Renal cortical epithelial cell (primary cell): ENCODE data around the gene ARHGAP15. TPM values are rescaled to one million over a fixed set of nuclear protein-coding genes. Genes with fewer than 3 reads are reported as not detected.

Experiments used
- DNase-seq: peaks from one replicate; pipeline ENCODE4 v3.0.0-alpha.2; 2011; ENCODE audit warnings: low read depth
- total RNA-seq: library from RNA; depleted of rRNA; stranded (reverse); fragments of >200 nt; gene quantifications from 2 replicates; pipeline ENCODE4 v1.2.3, GENCODE V29; 2014

The ARHGAP15 gene
- total RNA-seq, 1 donor from 2014 or later, result not detected

DNA sequence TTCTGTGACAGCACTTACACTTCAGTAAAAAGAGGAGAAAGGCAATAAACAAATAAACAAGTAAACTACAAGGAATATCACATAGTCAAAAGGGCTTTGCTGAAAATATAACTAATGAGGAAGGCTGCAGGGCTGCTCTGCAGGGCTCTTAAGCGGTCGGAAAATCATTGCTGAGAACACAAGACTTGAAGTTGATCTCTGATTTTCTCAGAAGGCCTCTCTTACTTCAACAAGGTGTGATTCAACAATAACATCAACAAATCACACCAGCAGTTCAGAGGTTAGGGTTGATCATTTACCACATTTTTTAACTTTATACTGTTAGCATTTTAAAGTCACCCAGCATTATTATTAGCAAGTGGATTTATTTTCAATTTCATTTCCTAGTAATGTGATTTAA is 215.6 kb downstream of the ARHGAP15 start:
- DNase-seq, result peak; percentile 90

DNA sequence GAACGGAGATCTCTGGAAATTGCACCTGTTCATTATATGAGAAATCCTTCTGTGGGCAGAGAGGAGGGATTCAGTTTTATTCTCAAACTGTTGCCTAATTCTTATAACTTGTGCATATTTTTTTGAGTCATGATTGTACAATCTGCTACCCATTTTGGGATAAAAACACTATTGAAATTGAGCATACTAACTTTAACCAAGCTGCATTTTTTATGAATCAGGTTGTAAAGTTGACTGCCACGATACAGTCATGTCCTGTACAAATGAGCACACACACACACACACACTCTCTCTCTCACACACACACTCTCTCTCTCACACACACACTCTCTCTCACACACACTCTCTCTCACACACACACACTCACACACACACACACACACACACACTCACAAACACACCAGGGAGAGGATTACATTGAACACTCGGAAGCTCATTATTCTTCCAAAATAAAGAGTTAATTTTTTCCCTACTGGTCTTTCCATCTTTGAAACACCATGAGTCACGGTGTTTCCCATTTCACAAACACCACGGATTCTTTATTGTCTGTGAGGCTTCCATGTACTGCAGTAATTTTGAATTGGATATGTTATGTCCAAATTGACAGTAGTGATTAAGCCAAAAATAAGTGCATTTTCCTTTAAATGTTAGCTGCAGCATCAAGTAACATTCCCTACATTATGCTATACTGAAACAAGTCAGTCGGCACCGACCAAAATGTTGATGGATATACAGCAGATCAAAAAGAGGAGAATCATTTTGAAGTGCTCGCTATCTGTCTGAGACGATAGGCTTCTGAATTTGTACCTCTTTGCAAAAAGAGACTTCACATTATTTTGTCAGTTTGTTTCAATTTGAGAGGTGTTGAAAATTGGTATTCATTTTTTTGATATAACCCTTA is 216.9 kb downstream of the ARHGAP15 start:
- peak; percentile 51 for DNase-seq

DNA sequence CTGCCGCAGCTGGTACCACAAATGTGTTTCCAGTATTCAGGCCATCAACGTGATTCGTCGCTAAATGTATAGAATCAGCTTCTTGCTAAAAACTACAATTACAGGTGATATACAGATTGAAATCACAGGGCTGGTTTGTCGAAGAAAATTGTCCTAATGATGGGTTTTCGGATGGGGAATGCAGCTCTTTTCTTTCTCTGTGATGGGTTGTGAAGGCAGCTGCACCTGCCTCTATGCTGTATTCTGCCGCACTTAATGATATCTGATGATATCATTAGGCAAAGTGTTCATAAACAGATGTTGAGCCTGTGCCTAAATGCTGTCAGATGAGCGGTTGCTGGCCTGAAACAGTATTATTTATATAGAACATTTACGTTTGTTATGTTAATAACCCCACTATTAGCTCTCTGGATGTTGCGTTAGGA is 218.1 kb downstream of the ARHGAP15 start:
- DNase-seq, result no peak

DNA sequence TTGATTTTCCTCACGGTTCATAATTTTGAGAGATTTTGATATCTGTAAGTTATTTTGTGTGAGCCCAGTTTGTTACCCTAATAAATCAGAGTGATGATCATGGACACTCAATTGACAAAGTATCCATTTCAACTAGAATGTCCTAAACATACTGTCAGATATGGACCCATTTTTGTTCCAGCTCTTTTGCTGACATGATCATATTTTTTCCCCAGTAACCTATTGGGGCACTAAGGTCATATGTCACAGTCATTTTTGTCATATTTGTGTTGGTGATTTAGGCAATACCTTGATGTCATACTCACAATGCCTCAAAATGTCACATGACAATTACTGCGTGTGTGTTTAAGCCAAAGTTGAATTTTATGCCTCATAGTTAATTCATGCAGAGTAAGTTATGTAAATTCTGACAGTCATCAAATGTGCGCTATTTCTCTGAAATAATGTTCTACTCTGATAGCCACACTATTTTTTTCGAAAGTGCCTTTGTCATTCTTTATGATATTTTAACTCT is 218.7 kb downstream of the ARHGAP15 start:
- no peak for DNase-seq

DNA sequence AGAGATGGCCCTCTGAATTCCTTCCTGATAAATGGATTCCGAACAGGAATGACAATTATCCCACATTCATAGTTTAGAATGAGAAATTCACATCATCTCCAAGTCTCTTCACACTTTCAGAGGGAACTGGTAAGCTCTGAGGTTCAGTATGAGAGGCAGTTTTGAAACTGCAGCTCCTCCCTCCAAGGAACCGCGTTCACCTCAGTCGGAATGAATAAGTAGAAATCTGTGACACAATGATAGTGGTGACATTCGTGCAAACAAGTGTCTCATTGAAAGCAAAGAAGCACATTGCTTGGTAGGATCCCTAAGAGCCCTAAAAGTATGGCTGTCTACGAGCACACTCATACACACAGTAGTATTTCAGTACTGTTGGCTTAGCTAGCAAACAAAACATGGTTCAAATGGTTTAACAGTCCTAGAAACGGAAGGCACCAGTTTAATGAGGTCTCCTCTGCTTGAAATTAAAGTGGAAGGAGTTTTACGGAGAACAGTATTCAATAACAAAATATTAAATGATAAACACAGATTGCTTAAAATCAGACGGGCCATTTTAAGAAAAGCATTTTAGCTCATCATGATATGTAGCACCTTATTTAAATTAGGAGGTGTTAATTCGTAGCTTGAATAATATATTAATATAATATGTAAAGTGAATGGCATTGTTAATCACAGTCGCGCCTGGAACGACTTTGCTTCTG is 225.0 kb downstream of the ARHGAP15 start:
- DNase-seq, result no peak

DNA sequence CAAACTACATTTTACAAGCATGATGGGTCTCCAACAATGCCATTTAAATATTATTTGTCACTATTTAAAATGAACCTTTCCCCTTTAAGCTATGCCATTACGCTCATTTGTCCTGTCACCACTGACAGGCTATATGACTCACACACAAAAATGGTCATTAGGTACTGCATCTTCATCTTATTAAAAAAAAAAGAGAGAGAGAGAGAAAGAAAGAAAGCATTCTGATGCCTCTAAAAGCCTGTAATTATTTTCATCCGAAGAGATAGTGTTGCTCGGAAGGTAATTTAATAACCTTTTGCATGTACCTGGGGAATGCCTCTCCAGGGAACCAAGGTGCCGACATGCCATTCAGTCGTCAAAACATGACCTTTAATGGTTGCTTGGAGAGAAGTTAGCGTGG is 226.7 kb downstream of the ARHGAP15 start:
- no peak for DNase-seq

DNA sequence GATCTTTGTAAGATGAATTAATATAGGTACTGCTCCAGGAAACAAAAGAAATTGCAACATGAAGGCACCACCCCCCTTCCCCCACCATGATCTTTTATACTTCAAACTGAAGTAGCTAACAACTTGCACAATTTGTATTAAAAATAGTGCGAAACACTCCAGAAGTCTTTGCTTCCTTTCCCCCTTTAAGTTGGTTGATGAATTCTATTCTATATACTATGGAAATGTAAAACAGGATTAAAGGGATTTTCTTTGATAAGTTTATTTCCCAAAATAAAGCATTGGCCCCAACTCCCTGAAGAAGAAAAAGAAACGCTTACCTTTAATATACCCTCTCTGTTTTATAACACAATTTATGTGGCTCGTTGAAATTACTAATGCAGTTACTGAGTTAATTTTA is 227.1 kb downstream of the ARHGAP15 start:
- no peak for DNase-seq

DNA sequence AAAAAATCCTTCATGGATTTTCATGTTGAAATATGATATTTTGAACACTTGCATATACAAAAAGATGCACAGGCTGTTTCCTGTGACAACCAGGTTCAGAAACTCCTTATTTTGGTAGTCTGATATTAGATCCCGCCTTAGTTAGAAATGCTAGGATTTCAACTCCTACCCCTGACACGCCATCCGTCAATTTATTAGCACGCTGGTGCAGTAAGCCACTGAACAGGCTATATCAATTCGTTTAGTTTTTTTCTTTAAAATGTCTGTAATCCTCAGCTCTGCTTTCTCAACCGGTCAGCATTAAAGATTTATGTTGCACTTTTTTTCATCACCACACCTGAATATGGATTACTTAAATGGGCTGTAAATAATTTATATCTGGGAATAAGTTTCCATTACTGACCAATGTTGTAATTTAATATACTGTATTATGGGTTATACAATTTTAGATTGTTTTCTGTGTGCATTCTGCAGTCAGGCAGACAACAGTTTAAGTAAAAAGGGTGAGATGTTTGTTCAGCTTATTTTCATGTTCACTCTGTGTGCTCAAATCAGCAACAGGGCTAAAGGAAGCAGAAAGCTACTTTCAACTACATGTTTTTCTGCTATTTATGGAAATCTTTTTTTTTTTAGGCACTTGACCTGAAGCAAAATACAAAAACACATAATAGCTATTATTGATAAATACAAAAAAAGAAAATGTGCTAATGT is 227.7 kb downstream of the ARHGAP15 start:
- DNase-seq, result no peak

DNA sequence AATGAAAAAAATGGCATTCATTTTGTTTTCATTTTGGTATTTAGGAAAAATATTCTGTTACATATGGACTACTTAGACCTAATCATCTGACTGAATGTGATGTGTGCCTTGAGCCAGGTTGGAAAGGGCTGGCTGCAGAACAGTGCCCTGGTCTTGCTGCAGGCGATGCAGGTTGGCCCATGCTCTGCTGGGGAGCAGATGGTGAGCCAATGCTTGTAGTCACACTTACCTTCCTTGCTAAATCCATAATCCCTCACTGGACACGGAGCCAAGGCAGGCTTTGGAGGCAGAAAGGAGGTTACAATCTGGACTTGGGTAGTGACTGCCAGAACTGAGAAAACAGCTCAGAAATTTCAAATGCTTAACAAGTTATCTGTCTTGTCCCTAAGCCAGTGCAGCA is 228.7 kb downstream of the ARHGAP15 start:
- DNase-seq, result no peak

DNA sequence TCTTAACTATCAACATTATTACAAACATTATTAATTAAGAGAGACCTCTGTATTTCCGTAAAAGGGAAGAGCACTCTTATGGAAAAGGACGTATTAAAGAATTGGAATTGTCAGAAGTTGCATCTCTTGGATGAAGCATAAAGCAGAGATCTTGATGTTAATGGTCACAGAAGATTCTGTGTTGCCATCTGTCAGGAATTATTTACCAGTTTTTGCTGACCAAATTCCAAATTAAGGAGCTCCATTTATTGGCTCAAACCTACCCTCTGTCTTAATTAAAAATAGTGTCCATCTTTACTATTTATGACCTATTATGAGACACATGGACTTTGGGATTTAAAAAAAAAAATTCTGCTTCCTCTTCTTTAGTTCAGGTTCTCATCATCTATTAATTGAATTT is 232.1 kb downstream of the ARHGAP15 start:
- DNase-seq, result no peak

DNA sequence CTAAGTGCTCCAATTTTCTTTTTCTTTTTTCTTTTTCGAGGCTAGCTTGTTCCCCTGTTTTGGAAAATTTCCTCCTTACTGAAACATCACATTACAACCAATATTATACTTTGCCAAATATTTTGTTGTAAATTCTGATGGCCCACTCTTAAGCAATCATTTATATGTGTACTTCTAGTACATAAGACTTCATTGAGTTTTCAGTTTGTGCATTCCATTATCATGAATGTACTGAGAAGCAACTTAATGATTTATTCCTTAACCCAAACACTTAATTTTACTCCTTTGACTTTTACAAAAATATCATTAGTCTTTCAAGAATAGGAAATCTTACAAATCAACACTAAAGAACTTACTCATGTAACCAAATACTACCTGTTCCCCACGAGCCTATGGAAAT is 242.4 kb downstream of the ARHGAP15 start:
- peak; percentile 57 for DNase-seq

DNA sequence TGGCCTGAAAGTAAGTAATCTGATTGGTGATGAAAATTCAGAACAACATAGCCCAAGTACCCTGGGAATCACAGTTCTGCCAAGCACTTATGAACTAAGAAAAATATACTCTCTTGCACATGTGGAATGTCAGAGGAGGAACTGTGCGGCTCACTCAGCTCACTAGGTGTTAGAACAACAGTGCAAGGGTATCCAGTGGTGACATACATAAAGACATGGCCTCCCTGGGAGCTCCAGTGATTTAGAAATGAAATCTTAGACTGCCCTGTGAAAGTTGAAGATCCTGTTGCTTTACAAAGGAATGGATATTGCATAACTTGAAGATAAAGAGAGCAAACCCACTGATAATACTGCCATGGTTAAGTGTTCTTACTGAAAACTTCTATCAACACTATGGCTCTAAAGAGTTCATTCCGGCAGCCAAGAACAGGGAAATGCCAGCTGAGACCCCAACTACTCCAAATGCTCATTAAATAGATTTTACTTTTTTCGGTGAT is 246.2 kb downstream of the ARHGAP15 start:
- DNase-seq, result no peak

DNA sequence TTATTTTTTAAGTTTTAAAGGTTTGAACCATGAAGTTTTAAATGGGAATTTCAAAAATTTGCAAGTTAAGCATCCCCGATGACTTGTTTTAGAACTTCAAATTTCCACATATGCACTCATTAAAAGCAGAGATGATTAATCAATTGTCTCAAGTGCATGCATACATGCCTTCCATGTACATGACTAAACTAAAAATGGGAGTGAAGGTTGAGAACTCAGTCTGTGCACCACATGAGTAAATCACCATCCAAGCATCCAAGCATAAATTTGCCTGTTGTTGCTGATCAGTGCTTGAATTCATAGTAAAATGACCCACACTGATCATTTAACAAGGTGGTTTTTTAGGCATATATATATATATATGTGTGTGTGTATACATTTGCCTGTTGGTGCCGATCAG is 249.8 kb downstream of the ARHGAP15 start:
- no peak for DNase-seq

DNA sequence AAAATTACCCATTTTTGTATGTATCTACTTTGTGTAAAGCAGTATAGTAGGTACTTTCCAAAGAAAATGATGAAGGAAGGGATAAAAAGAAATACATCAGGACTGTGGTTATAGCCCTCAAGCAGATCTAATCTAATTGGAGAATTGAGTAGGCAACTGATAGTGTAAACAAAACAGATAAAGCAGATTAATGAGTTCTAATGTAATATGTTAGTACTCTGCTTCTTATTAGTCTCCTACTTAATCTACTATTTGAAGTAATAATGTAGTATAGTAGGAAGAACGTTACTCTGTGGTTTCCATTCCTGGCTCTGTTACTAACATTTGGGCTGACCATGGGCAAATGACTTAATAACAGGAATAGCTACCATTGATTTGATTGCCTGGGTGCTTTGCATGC is 250.7 kb downstream of the ARHGAP15 start:
- no peak for DNase-seq

DNA sequence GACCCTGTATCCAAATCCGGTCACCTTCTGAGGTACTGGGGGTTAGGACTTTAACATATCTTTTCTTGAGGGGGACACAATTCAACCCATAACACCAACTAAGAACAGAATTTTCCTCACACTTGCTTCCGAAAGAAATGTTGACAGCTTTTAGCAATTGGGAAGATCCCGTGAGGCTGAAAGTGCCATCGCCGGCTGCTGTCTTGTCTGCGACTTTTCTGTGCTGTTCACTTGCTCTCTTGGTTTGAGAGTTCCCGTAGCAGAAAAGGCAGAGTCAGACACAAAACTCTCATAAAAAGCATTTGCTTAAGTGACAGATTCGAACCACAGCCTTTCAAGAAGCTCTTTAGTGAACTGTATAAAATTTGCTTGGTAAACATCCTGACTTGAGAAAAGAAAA is 253.4 kb downstream of the ARHGAP15 start:
- DNase-seq, result no peak

DNA sequence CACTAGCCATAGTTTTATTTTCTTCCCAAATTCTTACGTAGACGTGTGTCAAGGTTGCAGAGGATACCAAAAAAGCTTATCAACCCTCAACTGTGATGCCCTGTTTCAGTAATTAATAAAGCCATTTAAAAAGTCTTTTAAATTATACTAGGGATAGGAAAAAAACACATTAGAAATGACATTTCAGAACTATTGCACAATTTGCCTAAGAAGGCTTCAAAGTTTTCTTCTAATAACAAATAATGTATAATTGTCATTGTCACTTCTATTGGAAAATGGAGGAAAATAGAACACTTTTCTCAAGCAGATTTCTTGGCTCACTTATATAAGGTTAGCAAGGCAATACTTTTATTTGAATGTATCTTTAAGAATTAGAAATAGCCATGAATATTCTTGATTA is 253.8 kb downstream of the ARHGAP15 start:
- no peak for DNase-seq

DNA sequence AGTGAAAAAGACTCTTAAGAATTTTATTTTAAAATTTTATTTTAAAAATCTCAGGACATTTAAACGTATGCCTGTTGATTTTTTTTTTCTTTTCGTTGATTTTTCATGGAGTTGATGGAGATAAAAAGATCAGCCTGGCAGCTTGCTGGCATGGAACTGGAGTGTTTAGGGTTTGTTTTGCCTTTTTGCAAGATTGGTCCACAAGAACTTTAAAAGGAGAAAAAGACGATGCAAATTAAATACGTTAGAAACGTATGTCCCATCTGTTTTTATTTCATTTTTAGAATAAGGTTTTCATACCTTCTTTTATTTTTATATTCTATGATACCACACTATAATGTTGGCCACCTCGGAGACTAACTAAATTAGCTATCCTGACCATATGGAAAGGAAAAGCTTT is 254.9 kb downstream of the ARHGAP15 start:
- no peak for DNase-seq

DNA sequence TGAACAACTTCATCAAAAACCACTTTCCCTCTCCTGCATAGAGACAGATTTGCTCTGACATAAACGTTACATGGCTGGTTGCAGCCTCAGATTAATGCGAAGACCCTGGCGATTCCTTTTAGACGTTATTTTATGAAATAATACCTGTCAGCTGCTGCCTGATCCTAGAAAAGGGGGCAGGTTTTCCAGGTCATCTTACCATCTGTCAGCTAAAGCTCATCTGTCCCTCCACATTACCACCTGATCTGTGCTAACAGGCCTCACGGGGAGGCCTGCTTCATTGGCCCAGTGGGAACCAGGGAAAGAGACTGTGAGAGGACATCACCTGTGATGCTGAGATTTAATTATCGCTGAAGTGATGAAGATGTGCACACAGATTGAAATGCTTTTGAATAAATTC is 261.0 kb downstream of the ARHGAP15 start:
- DNase-seq, result no peak

DNA sequence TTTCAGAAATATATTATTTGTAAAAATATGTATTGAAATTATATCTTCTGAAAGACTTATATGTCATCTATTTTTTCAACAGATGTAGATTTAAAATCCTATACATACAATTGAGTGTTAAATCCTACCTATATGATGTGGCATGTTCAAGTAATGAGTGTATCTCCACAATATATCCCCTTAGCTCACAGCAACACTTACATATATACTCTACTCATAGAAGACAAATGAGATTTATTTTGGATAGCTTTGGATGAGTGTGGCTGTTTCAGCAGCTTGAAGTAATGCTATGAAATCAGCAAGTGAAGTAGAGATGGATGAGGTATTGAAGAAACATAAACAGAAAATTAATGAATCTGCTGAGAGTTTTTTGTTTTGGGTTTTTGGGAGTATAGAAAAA is 263.1 kb downstream of the ARHGAP15 start:
- no peak for DNase-seq

DNA sequence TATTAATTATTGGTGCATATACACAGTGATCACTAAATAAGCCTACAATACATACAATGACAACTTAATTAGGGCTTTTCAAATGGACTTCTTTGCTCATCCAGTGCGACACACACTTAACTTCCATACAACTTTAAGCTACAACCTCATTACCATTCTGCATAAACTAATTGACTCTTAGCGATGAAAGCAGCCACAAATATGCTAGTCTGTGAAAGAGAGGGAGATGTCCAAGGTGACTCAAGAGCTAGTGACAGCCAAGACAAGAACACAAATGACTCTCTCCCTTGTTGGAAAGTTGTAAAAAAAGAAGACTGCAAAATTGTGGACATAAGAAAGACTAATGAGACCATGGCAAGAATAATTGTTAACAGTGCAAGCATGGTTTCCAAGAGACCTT is 264.8 kb downstream of the ARHGAP15 start:
- DNase-seq, result no peak

DNA sequence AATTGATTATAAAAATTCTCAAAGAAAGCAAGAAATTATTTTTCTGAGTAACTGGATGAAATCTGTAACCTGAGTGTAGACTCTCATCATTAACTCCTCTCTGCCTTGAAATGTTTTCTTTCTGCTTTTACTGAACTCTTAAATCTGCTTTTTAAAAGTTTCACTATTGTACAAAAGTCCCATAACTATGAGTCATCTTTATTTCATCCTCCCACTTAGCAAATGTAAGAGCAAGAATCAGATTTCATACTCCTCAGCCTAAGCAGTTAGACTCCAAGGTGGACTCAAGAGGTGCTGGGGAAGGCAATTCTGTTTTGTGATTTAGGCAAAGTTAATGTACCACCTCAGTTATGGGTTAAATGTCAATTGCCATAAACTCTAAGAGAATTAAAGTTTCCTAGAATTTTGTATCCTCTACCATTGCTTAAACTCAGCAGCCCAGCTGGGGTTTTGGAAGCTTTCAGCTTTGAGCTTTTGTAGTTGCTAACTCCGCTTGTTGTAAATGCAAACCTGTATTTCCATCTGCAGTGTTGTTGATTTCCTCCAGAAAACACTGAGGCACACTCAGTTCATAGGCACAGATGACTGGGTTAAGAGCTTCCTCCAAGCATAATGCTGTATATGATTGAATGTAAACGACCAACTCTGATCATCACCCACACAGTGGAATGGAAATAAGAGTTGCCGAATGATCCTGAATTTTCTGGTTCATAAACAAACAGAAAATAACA is 268.8 kb downstream of the ARHGAP15 start:
- peak; percentile 44 for DNase-seq

DNA sequence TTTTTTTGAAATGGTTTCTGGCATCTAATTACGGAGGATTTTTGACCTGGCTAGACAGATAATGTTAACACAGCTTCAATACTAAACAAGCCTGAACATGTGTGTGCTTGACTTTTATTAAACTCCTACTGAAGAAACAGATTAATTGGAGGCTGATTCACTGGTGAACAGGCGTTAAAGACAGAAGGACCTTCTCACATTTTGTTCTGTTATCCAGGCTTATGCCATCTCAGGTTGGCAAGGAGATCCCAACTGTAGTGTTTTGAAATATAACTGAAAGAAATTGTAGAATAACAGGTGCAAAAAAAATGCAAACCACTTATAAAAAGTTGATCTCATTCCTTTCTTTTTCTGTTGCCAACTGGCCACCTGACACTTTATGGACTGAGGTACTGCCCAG is 269.6 kb downstream of the ARHGAP15 start:
- DNase-seq, result no peak
